HG02571 (cell line): ENCODE data around the gene FECH.
"Not testable (repeated sequence)": the region's sequence is repeated elsewhere in the genome, so short reads cannot be mapped to it uniquely, and the experiment has no call there.

Experiments
- ATAC-seq: cut with Tn5 transposase; IDR thresholded peaks from one replicate; pipeline ENCODE4 v1.9.1; 2021; ENCODE audit warnings: mild to moderate bottlenecking, moderate library complexity; ENCODE audit not compliant: unreplicated experiment

The FECH gene

GRCh38 chr18:57586251-57587049, at the start of gene FECH:
FECH (minus strand) TSS chr18:57586702; CDS start chr18:57586620, 82 bp downstream.
- peak; percentile 95 for ATAC-seq

GRCh38 chr18:57635003-57635822, 48.7 kb upstream of the FECH start:
- ATAC-seq = no peak

GRCh38 chr18:57631697-57632096, 45.2 kb upstream of the FECH start:
- no peak for ATAC-seq

- ATAC-seq = no peak
Observed at GRCh38 chr18:57630754-57631595, 44.5 kb upstream of the FECH start.

- peak; percentile 91 for ATAC-seq
Observed at GRCh38 chr18:57630002-57630753, 43.7 kb upstream of the FECH start.

- ATAC-seq = no peak
Observed at GRCh38 chr18:57629422-57629821, 42.9 kb upstream of the FECH start.

GRCh38 chr18:57627488-57627887, 41.0 kb upstream of the FECH start:
- no peak for ATAC-seq

GRCh38 chr18:57624988-57625387, 38.5 kb upstream of the FECH start:
- no peak for ATAC-seq

GRCh38 chr18:57621246-57621604, 34.7 kb upstream of the FECH start:
- ATAC-seq = peak; percentile 19

- ATAC-seq = no peak
Observed at GRCh38 chr18:57619876-57620275, 33.4 kb upstream of the FECH start.

GRCh38 chr18:57618910-57619309, 32.4 kb upstream of the FECH start:
- no peak for ATAC-seq

GRCh38 chr18:57603871-57604270, 17.4 kb upstream of the FECH start:
- ATAC-seq = no peak

- ATAC-seq = no peak
Observed at GRCh38 chr18:57595347-57595746, 8.8 kb upstream of the FECH start.

GRCh38 chr18:57592716-57593115, 6.2 kb upstream of the FECH start:
- not testable (repeated sequence) for ATAC-seq

- ATAC-seq = no peak
Observed at GRCh38 chr18:57589161-57589560, 2.7 kb upstream of the FECH start.

GRCh38 chr18:57587098-57587661, 678 bp upstream of the FECH start:
- ATAC-seq = no peak

GRCh38 chr18:57585855-57586250, 649 bp downstream of the FECH start:
- ATAC-seq = peak; percentile 3

- no peak for ATAC-seq
Observed at GRCh38 chr18:57585421-57585820, 1.1 kb downstream of the FECH start.

- no peak for ATAC-seq
Observed at GRCh38 chr18:57584444-57584843, 2.1 kb downstream of the FECH start.

GRCh38 chr18:57583297-57583835, 3.1 kb downstream of the FECH start:
- ATAC-seq = no peak
